PC-3 (cell line): ENCODE measurements around the gene GRIA1. TPM values are rescaled to one million over a fixed set of nuclear protein-coding genes. Genes with fewer than 3 reads are reported as not detected.
"Not testable (repeated sequence)": the region's sequence is repeated elsewhere in the genome, so short reads cannot be mapped to it uniquely, and the experiment has no call there.

ENCODE experiments used
- ATAC-seq: fragments of 200-7000 bp; cut with Tn5 transposase; 2 replicates; pipeline ENCODE4 v1.9.1; 2020; ENCODE audit warnings: mild to moderate bottlenecking, moderate library complexity
- BruUV-seq: library from RNA; stranded (reverse); fragments of 400-500 nt; replicated peaks from 2 replicates; lab custom pipeline; 2021; lab: Mats Ljungman, UMichigan
- CTCF ChIA-PET: fragments of 300-600 bp; sonication (Branson Sonifier 250); formaldehyde crosslinking; loops from one replicate; lab custom pipeline; 2022; ENCODE audit warnings: antibody characterized with exemption; lab: Charles Lee
- POLR2A ChIA-PET: fragments of 300-600 bp; sonication (Branson Sonifier 250); formaldehyde crosslinking; loops from one replicate; lab custom pipeline; 2022; ENCODE audit warnings: antibody characterized with exemption; ENCODE audit not compliant: unreplicated experiment; lab: Charles Lee
- DNase-seq: peaks from one replicate; pipeline ENCODE4 v3.0.0-alpha.2; 2015
- H2AFZ ChIP-seq: fragments of 300-600 bp; sonication (generic); 2 replicates; pipeline ENCODE4 v1.6.0; 2016; ENCODE audit warnings: antibody characterized with exemption, low read length
- H3F3A ChIP-seq: fragments of 300-600 bp; sonication (generic); one replicate; pipeline ENCODE4 v1.6.0; 2017; ENCODE audit warnings: antibody characterized with exemption, low read length, control low read depth, mild to moderate bottlenecking; ENCODE audit not compliant: unreplicated experiment
- H3K27ac ChIP-seq: fragments of 300-600 bp; sonication (generic); 2 replicates; pipeline ENCODE4 v1.5.1; 2016; ENCODE audit warnings: mild to moderate bottlenecking, low read length
- H3K27me3 ChIP-seq: fragments of 300-600 bp; sonication (generic); 2 replicates; pipeline ENCODE4 v1.6.1; 2016; ENCODE audit warnings: low read length, mixed read lengths
- H3K36me3 ChIP-seq: fragments of 300-600 bp; sonication (generic); 2 replicates; pipeline ENCODE4 v1.6.1; 2016; ENCODE audit warnings: low read depth, mixed run types, low read length, mixed read lengths
- H3K4me1 ChIP-seq: fragments of 300-600 bp; sonication (generic); 2 replicates; pipeline ENCODE4 v1.5.1; 2016; ENCODE audit warnings: low read length; ENCODE audit not compliant: insufficient read depth
- H3K4me2 ChIP-seq: fragments of 300-600 bp; sonication (generic); 2 replicates; pipeline ENCODE4 v1.6.0; 2016; ENCODE audit warnings: low read length
- H3K4me3 ChIP-seq: fragments of 300-600 bp; sonication (generic); 2 replicates; pipeline ENCODE4 v1.5.1; 2016; ENCODE audit warnings: mild to moderate bottlenecking, low read length, mixed read lengths
- H3K79me2 ChIP-seq: fragments of 300-600 bp; sonication (generic); 2 replicates; pipeline ENCODE4 v1.6.1; 2017; ENCODE audit warnings: low read length, mixed read lengths
- H3K9ac ChIP-seq: fragments of 300-600 bp; sonication (generic); 2 replicates; pipeline ENCODE4 v1.6.0; 2016; ENCODE audit warnings: mild to moderate bottlenecking, low read length
- H3K9me2 ChIP-seq: fragments of 300-600 bp; sonication (generic); replicated peaks from 2 replicates; pipeline ENCODE4 v1.6.1; 2016; ENCODE audit warnings: mixed run types, low read length, mixed read lengths
- H3K9me3 ChIP-seq: fragments of 300-600 bp; sonication (generic); 2 replicates; pipeline ENCODE4 v1.6.1; 2016; ENCODE audit warnings: low read length, mixed read lengths
- H4K20me1 ChIP-seq: fragments of 300-600 bp; sonication (generic); 2 replicates; pipeline ENCODE4 v1.6.1; 2016; ENCODE audit warnings: low read length, mixed read lengths
- EZH2 ChIP-seq: fragments of 300-600 bp; sonication (generic); IDR thresholded peaks from one replicate; pipeline ENCODE4 v1.6.1; 2017; ENCODE audit warnings: antibody characterized with exemption, mild to moderate bottlenecking, low read length; ENCODE audit not compliant: unreplicated experiment
- EZH2phosphoT487 ChIP-seq: fragments of 300-600 bp; sonication (generic); IDR thresholded peaks from 2 replicates; pipeline ENCODE4 v1.6.1; 2018; ENCODE audit warnings: mild to moderate bottlenecking, antibody characterized with exemption, low read length, borderline replicate concordance
- intact Hi-C: fragments of 100-400 bp; cut with micrococcal nuclease; formaldehyde crosslinking; loops from 2 replicates; pipeline ENCODE4 v1.9.0; 2023
- total RNA-seq: library from RNA; depleted of rRNA; stranded (reverse); fragments of >200 nt; gene quantifications from 2 replicates; pipeline ENCODE4 v1.2.3, GENCODE V29; 2014
- TF ChIP-seq, protein P1 (sequence below): fragments of 300-600 bp; sonication (generic); conservative IDR thresholded peaks from 2 replicates; pipeline ENCODE4 v1.5.1; 2017; ENCODE audit warnings: antibody characterized with exemption, low read depth, mild to moderate bottlenecking, low read length

The GRIA1 gene
- total RNA-seq, 1 experiment from 2014 or later: not detected

DNA sequence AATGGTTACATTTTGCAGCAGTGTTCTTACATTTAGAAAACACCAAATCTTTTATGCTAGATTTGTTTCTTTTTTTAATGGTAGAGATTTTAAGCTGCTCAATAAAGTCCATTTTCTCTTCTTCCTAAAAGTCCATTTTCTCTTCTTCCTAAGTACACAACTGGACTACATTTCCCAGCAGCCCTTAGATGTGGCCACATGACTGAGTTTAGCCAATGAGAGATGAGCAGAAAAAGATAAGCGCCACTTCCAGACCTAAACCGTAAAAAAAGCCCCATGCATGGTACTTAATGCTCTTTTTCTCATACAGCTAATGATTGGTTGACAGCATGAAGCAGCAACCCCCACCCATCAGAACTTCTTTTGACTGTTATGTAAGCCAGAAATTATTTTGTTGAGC lies 341.5 kb downstream of the GRIA1 start:
- no peak for ATAC-seq
- Histone ChIP-seq H3K4me3 (no peak overlapping the region), H3K9me3 (no peaks in the 10 kb centered on the region), H3K9me2 (no peaks in the 10 kb centered on the region), H3K9ac (no peak overlapping the region), H3K27me3 (no peaks in the 10 kb centered on the region), H3K36me3 (no peaks in the 10 kb centered on the region), H3K4me1 (no peaks in the 10 kb centered on the region), H3K79me2 (no peaks in the 10 kb centered on the region), H3K27ac (no peak overlapping the region), H3K4me2 (no peak overlapping the region), H4K20me1 (no peaks in the 10 kb centered on the region), H2AFZ (no peak overlapping the region), H3F3A (no peaks in the 10 kb centered on the region)
- peak; percentile 35 for DNase-seq
- intact Hi-C loops: no loop called here
- CTCF ChIA-PET: no interaction called here
- BruUV-seq: no TSS peak
- POLR2A ChIA-PET: no interaction called here
- TF ChIP-seq, protein P1, sequence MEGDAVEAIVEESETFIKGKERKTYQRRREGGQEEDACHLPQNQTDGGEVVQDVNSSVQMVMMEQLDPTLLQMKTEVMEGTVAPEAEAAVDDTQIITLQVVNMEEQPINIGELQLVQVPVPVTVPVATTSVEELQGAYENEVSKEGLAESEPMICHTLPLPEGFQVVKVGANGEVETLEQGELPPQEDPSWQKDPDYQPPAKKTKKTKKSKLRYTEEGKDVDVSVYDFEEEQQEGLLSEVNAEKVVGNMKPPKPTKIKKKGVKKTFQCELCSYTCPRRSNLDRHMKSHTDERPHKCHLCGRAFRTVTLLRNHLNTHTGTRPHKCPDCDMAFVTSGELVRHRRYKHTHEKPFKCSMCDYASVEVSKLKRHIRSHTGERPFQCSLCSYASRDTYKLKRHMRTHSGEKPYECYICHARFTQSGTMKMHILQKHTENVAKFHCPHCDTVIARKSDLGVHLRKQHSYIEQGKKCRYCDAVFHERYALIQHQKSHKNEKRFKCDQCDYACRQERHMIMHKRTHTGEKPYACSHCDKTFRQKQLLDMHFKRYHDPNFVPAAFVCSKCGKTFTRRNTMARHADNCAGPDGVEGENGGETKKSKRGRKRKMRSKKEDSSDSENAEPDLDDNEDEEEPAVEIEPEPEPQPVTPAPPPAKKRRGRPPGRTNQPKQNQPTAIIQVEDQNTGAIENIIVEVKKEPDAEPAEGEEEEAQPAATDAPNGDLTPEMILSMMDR: no peak

DNA sequence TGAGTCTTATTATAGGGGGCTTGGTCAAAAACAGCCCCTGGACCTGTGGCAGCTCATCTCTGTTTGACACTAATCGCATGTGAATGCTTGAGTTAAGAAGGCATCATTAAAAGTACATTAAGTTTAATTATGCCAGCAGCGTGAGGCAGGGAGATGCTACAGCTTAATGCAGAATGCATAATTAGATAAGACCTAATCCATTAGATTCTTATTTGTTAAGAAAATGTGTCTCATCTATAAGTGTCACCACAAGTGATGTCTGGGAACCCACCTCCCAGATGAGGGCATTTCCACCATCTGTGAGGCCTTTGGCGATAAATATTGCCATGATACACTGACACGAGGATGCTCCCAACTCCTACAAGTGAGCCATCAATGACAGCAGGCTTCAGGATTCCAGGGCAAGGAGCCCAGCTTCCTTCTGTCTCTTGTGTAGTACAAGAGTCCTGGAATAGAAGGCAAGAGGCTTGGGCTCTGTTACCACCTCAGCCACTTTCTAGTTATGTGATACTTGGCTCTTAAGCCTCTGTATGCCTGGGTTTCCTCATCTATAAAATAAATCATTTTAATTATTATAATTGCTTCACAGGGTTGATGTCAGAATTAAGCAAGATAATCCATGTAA lies 345.5 kb downstream of the GRIA1 start:
- CTCF ChIA-PET: no interaction called here
- H2AFZ ChIP-seq: no peak overlapping the region
- H3K36me3 ChIP-seq: no peaks in the 10 kb centered on the region
- H4K20me1 ChIP-seq: no peaks in the 10 kb centered on the region
- no peaks in the 10 kb centered on the region for H3K27me3 ChIP-seq
- DNase-seq (no peak), ATAC-seq (no peak)
- no peak for TF ChIP-seq EZH2
- TF ChIP-seq EZH2phosphoT487: no peak
- intact Hi-C loops: no loop called here
- H3K4me1 ChIP-seq: no peaks in the 10 kb centered on the region
- H3K79me2 ChIP-seq: no peaks in the 10 kb centered on the region
- H3K27ac ChIP-seq: no peak overlapping the region
- BruUV-seq: no TSS peak
- H3K9ac ChIP-seq: no peak overlapping the region
- POLR2A ChIA-PET: no interaction called here
- H3K9me2 ChIP-seq: no peaks in the 10 kb centered on the region
- H3K4me2 ChIP-seq: no peak overlapping the region
- H3K4me3 ChIP-seq: no peak overlapping the region
- H3F3A ChIP-seq: no peaks in the 10 kb centered on the region
- no peaks in the 10 kb centered on the region for H3K9me3 ChIP-seq

DNA sequence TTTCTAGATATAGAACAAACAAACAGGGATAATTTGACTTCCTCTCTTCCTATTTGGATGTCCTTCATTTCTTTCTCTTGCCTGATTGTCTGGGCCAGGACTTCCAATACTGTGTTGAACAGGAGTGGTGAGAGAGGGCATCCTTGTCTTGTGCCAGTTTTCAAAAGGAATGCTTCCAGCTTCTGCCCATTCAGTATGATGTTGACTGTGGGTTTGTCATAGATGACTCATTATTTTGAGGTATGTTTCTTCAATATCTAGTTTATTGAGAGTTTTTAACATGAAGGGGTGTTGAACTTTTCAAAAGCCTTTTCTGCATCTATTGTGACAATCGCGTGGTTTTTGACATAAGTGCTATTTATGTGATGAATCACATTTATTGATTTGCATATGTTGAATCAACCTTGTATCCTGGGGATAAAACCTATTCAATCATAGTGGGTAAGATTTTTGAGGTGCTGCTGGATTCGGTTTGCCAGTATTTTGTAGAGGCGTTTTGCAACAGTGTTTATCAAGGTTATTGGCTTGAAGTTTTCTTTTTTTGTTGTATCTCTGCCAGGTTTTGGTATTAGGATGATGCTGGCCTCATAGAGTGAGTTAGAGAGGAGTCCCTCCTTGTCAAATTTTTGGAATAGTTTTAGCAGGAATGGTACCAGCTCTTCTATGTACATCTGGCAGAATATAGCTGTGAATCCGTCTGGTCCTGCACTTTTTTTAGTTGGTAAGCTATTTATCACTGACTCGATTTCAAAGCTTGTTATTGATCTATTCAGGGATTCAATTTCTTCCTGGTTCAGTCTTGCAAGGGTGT lies 359.0 kb downstream of the GRIA1 start:
- H3K9me2 ChIP-seq, H3K4me3 ChIP-seq, H4K20me1 ChIP-seq, H3K9ac ChIP-seq, H3F3A ChIP-seq, H3K4me2 ChIP-seq, H3K27ac ChIP-seq, H3K79me2 ChIP-seq, H3K4me1 ChIP-seq, BruUV-seq, H3K27me3 ChIP-seq, ATAC-seq, intact Hi-C loops, H2AFZ ChIP-seq, H3K9me3 ChIP-seq, POLR2A ChIA-PET, CTCF ChIA-PET, H3K36me3 ChIP-seq: not testable (repeated sequence)
- DNase-seq: peak; percentile 28
